HG03135 (cell line): Measurements from ENCODE around the gene PYGO2.

Experiments used
- ATAC-seq: cut with Tn5 transposase; IDR thresholded peaks from one replicate; pipeline ENCODE4 v1.9.1; 2021; ENCODE audit warnings: mild to moderate bottlenecking, moderate library complexity; ENCODE audit not compliant: unreplicated experiment

Gene PYGO2, protein sequence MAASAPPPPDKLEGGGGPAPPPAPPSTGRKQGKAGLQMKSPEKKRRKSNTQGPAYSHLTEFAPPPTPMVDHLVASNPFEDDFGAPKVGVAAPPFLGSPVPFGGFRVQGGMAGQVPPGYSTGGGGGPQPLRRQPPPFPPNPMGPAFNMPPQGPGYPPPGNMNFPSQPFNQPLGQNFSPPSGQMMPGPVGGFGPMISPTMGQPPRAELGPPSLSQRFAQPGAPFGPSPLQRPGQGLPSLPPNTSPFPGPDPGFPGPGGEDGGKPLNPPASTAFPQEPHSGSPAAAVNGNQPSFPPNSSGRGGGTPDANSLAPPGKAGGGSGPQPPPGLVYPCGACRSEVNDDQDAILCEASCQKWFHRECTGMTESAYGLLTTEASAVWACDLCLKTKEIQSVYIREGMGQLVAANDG

DNA sequence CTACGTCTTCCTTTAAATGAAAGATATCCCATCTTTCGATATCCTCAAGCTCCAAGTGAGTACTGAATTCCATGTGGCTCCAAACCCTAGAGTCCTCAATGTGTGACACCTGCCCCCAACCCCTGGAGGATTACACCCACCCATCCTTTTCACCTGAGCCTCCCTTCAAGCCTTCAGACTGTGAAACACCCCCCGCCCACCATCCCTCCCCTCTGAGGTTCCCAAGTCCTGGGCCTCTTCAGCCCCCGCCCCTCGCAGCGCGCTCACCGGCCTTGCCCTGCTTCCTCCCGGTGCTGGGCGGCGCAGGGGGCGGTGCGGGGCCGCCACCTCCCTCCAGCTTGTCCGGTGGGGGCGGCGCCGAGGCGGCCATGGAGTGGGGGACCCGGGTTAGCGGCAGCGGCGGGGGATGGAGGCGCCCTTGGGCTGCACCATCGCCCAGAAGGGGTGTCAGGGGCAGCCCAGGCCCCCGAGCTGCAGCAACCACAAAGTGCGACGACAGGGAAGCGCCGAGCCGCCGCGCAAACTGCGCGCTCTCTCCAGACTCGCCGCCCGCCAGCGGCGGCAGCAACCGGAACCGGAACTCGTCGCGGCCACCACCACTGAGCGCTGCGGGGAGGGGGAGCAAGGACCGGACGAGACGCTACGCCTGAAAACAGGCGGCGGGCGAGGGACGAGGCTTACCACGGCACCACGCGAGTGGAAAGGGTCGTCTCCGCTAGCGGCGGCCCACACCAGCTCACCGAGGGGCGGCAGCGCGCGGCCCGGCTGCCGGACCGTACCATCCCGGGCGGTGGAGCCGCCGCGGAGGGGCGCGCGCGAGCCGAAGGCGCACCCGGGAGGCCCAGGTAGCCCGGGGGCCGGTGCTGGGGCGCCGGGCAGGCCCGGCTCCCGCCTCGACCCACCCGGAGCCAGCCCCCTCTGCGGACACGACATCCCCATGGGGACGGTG lies at the start of gene PYGO2:
Gene PYGO2 (minus strand): TSS at position 576 of the 949 bp plus-strand sequence. CDS start 206 bp downstream, at position 370.
- ATAC-seq = peak; percentile 65

DNA sequence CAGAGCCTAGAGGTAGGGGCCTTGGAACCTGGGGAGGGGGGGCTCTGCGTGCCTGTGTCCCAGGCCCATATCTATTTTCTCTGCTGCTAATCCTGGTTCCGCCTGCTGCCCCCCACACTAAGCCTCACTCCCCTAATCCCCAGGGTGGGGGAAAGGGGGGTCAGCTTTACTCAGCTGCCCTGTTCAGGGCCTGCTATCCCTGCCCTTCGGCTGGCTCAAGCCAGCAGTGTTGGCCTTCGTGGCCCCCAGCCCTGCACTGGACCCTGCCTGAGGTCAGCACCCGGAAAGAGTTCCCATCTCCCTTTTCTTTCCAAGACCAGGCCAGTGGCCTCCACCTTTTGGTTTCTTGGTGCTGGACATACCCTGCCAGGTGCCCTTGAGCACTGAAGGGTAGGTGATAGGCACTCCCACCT lies 49.4 kb upstream of the PYGO2 start:
- no peak for ATAC-seq

DNA sequence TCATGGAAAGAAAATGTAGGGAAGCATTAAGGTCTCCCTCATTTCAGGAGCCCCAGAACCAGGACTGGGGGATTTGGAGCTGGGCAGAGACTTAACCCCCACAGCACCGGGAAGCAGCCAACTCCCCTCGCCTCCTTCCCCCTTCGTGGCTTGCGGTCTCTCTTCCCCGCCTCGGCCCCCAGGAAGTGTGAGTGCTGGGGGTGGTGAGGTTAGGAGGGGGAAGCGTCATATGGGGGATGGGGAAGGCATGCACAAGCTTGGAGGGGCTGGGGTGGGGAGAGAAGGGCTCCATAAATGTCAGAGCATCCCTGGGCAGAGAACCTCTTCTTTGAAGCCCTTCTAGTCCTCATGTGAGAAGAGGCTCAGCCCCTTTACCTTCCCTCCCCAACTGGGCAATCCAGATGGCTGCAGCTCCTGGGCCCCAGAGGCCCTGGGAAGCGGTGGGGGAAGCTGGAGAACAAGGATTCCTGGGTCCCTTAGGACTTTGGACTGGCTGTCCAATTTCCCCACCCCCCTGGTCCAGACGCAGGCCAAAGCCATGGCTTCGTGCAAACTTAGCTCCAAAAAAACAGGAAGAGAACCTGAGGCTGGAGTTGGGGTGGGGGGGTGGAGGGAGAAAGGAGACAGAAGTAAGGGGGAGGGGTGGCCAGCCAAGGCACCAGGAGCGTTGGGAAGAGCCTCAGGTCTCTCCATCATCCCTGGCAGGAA lies 48.8 kb upstream of the PYGO2 start:
- no peak for ATAC-seq

DNA sequence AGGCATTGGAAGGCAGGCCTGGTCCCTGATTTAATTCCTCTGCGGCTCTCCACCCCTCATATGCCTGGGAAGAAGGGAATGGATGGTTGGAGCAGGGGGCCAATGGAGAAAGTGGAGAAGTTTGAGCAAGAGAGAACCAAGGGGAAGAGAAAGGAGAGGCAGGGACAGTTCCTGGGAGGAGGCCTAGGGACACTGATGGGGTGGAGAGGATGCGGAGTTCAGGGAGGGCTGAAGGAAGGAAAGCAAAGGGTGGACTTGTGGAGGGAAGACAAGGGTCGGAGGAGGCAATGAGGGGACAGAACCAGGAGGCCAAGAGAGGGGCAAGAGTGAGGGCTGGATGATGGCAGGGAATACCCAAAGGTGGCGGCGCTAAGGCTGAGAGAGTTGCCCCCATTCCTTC lies 48.2 kb upstream of the PYGO2 start:
- ATAC-seq = no peak

DNA sequence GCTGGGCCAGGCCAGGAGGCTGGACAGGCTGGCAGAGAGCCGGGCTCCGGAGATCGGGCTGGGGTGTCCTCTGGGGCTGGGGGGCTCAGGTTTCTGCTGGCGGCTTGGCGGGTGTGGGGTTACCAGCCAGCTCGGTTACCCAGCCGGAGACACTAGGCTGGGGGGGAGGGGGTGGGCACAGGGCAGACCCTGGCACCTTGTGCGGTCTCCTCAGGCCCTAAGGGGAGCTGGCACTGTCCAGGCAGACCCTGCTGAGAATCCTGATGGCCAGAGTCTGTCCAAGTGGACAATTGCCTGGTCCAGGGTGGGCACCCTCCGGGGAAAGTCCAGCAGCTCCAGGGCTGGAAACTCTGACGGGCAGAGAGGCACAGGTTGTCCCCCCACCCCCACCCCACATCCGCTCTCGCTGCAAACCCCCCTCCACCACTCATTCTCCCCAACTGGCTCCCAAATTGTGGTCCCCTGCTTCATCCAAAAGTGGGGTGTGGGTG lies 47.7 kb upstream of the PYGO2 start:
- ATAC-seq = no peak

DNA sequence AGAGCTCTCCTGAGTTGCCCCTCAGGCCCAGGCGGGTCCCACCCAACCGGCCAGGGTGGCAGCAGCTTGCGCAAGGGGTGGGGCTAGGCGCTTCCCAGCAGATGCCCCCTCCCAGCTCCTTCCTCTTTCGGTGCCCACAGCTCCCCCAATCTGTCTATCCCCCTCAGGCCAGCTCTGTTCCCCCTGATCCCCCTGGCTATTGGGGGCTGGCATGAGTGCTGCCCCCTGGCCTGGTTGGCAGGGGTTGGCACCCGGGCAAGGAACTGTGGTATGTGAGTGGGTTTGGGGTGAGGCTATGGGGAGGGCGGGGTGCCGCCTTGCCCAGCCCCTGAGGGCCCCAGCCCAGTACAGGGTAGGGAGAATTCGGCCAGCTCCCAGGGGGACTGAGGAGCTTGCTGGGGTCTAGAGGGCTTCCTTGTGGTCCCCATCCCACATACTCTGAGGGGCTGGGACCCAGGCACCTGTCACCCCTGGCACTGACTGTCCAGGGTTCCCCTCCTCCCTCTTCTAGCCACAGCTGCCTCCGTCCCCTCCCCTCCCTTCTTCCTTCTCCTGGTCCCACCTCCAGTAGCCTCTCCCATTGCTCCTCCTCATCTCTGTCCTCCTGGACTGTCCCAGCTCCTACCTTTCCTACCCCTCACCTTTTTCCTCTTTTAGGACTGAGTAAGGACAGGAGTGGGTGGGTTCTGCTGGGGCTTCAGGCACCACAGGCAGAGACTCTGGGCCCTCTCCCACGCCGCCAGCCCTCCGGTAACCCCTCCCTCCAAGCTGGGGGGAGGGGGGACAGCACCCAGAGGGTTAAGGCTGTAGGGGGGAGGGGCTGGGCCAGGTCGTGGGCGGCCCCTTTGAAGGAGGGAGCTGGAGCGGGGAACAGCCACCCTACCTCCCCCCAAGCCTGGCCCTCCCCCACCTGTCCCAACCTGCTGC lies 46.7 kb upstream of the PYGO2 start:
- ATAC-seq = no peak

DNA sequence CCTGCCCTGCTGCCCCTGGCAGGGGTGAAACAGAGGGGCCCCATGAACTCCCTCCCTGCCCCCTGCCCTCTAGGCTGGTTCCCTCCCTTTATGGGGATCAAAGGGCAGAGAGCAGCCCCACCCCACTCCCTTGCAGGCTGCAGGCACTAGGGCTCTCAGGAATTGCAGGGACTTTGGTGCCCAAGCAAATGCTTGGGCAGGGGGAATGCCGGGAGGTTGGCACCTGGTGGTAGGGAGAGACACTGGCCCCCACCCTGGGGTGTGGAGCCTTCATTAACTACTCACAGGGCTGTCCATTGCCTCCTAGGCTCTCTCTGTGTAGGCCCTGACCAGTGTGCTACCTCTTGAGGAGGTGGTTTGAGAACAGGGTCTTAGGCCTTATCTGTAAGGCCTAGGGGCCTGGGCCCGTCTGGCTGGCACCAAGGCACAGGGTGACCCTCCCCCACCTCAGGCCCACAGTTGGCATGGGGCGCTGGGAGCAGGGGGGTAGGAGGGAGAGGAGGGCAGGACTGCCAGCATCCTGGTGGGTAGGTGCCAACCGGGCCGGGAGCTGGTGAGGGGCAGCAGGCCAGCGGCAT lies 45.8 kb upstream of the PYGO2 start:
- ATAC-seq = no peak

DNA sequence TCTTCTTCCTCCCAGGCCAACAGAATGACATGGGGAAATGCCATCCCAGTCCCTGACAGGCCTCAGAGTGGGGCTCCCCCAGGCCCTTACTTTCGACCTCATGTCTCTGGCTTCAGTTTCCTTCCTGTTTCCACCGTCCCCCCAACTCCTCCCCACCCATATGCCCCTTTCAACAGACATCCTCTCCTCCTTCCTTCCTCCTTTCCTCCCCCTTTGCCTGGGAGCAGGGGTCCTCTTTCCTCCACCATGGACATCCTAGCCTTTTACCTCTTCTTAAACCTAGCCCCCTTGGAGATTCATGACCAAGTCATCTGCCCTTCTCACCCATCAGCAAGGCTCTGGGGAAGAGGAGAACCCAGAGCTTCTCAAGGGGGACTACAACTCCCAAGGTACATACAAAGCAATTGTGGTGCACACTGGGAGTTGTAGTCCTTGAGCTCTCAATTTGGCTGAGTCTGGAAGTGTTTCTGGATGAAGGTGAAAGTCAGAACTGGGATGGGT lies 45.1 kb upstream of the PYGO2 start:
- ATAC-seq = no peak

DNA sequence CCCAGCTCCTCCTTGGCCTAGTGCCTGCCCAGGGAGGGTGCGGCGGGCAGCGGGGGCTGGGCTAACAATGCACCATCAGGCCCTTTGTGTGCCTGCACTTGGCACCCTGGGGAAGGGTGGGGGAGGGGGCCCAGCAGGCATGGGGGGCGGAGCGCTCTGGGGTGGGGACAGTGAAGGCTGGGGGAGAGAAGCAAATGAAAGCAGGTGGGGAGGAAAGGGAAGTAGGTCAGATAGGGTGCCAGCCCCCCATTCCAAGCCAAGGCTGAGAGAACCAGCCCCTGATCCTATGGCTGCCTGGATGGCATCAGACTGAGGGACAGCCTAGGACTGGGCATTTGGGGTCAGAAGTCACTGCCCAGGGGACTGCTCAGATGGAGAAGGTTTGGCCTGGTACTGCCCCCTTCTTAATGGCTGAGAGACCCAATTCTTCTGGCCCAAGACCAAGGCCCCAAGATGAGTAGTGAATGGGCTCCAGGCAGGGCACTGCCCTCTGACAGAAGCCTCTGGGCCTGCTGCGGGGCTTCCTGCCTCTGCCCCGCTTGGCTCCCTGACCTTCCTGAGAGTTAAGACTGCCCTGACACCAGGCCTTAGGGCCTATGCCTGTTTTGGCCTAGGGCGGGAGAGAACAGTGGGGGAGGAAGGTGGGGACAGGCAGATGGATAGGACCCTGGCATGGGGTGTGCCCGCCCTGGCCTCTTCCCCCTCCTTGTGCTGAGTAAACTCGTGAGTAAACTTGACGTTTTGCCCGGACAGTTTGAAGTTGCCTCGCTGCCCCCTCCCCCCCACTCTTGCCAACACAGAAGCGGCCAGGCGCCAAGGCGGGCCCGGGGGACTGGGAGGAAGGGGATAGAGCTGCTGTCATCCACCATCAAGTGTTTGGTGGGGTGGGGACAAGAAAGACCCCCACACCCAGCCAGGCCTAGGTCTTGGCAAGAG lies 43.8 kb upstream of the PYGO2 start:
- ATAC-seq = no peak

DNA sequence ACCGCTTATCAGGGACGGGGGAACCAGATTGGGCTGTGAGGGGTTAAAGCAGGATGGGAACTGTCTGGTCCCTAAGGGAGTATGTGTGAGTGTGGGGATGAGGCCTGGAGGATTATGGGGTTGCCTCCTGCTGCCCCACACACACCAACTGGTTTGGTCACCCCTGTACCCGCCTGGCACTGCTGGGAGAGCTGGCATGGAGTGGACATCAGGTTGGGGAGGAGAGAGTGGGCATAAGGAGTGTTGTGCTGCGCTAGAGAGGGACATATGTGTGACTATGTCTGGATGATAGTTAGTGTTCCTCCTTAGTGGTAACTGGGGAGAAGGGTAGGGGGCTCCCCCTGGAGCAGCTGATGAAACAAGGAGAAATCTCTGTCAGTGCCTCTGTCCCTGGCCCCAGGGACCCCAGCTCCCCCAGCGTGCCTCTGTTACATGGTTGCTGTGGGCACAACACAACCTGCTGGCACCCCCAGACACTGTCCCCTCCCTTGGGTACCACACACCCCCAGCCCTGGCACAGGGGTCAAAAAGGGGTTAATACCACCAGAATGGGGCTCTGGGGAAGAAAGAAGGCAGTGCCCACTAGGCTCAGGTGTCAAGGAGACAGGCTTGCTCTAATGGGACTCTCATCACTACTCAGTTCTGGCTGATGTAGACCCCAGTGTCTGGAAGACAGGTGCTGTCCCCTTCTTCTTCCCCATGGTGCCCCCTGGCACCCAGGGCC lies 42.9 kb upstream of the PYGO2 start:
- ATAC-seq = no peak

DNA sequence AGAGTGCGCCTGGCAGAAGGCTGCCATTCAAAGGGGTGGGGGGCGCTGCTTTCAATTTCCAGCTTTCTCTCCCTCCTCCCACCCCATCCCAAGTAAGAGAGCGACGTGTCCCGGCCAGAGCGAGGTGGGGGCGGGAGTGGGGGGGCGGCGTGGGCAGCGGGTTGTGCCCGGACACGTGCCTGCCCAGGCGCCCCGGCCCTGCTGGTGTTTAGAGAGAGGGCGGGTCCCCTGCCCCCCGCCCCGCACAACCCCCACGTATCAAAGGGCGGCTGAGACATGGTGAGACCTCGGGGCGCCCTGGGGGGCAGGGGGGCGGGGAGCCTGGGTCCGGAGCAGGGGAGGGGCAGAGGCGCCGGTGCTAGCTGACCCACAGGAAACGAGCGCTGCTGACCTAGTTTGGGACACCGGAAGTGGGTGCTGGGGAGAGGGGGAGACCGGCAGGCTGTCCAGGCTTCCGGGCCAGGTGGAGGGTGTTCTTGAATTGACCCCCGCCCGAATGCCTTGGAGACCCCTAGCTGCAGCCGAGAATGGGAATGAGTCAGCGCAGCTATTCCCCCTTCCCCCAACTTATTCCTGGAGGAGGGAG lies 42.3 kb upstream of the PYGO2 start:
- no peak for ATAC-seq

DNA sequence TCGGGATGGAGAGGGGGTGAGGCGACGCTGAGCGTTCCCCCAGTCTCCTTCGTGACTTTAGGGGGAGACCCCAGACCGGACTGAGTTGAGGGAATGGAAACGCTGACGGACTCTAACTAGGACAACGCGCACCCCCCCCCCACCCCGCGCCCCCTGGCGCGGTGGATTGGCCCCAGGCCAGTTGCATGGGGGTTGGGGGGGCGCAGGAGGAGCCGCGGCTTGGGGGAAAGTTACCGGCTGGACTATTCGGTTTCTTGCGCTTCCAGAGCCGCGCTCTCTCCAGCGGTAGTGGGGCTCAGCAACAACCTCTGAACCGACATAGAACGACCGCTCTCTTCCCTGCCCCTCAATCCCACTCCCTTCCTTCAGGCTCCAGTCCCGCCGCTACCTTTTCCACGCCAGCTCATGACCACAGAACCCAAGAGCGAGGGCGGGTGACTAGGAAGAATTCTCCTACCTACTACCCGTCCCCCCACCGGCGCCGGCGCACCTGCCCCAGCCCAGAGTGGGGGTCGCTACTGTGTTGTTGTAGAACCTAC lies 41.7 kb upstream of the PYGO2 start:
- ATAC-seq = no peak

DNA sequence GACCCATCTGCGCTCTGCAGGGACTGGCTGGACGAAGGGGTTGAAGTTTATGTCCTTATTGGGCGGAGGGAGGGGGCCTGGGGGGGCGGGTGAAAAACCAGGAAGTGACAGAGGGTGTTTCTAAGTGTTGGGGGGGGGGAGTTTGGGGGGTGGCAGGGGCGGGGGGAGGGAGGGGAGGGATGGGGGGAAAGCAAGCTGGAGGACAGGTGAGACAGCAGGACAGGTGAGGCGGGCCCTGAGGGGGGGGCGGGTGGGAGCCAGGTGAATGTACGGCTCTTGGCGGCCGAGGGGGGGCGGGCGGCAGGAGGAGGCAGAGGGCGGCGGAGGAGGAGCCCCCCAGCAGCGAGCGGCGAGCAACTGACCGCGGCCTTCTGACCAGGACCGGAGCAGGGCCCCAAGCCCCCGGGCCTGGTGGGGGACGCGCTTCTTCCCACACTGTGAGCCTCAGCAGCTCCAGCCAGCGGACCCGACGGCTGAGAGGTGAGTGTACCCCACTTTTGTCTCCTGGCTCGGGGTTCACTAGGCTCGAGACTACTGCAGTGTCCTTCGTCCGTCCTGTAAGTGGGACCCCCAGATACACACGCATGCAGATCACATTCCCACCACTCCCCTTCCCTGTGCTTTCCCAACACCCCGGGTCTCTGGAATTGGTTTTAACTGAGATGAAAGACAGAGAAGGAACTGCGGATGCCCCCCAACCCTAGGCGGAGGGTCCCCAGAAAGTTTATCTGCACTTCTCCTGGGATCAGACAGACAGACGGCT lies 41.1 kb upstream of the PYGO2 start, which contains the start of gene ZBTB7B:
Gene ZBTB7B (plus strand): TSS at position 339 of the 763 bp plus-strand sequence. CDS start 11,859 bp downstream, outside the sequence.
- ATAC-seq = no peak

DNA sequence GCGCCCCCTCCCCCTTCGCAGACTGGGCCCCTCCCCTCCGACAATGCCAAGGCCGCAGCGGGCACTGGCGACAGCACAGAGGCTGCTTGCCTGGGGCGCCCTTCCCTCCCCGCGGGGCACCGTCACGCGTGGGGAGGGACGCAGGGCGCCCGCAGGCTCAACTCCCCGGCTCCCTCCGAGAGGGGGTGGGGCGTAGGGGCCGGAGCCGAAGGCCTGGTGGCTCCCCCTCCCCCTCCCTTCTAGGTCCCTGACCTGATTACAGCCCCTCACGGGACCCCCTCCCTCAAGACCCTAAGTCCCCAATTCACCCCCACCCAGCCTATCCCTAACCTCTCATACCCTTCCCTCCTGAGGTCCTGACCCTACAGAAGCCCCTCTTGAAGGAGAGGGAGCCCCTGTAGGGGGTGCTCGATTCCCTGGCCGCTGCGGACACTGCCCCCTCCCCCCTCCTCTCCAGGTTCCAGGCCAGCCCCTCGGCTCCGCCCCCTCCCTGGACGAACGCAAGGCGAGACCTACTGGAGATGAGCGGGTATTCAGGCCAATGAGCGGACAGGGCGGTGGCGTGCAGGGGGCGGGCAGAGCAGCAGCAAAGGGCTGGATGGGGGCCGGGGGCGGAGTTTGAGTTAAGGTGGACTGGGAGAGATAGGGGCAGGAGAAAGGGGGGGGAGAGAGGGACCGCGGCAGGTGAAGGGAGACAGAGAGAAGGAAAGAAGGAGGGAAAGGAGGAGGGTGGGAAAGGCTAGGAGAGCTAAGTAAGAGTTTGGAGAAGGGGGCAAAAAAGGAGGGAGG lies 40.3 kb upstream of the PYGO2 start:
- peak; percentile 57 for ATAC-seq

DNA sequence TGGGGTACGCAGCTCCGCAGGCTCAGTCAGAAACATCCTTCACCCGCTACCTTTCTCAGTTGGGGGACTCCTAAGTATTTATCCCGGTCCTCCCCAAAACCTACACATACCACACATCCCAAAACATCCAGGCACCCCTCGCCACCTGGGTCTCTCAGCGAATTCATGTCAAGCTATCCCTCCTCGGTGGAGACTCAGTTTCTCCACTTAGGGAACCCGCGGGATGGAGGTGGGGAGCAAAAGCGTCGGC lies 39.8 kb upstream of the PYGO2 start:
- no peak for ATAC-seq
